ENCODE measurements around the gene MB. TPM values are rescaled to one million over a fixed set of nuclear protein-coding genes. Genes with fewer than 3 reads are reported as not detected.

The MB gene
- total RNA-seq, 2 donors from 2014 or later: 2.3 TPM; not detected in 1

- DNase-seq (ENCODE audit: low spot score): no peak
- intact Hi-C loops (cut with DNase I): no loop called here
Measured at GRCh38 chr22:35605369-35605680, 11.8 kb downstream of the MB start.

DNA sequence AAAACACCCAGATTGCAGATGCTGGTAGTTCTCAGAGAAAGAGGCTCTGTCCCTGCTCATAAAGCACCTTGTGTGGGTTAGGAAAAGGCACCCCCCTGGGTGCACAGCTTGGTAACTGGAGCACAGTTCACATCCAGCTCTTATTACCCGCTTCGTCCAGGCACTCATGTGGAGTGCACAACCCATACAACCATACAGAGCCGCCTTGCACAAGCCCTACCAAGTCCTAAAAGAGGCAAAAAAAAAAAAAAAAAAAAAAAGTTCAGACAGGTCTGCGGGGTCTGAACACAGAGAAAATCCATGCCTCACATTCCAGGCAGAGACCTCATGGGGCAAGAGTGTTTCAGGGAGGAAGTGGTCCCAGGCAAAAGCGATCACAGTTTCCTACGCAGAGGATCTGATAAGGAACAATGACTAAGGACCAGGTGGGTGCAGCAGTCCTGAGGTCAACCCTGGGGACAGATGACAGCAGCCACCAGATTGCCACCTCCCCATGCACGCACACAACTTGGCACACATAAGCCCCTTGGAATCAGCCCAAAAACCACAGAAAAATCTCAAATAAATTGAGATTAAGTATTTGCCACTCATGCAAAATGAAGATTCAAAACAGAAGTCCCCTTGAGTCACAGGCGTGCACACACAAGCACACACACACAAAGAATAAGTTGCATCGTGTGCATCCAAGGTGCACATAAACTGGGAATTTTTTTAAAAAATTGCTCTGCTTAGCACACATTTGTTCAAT, 12.3 kb downstream of the MB start:
- no peak for DNase-seq (ENCODE audit: low spot score)

DNA sequence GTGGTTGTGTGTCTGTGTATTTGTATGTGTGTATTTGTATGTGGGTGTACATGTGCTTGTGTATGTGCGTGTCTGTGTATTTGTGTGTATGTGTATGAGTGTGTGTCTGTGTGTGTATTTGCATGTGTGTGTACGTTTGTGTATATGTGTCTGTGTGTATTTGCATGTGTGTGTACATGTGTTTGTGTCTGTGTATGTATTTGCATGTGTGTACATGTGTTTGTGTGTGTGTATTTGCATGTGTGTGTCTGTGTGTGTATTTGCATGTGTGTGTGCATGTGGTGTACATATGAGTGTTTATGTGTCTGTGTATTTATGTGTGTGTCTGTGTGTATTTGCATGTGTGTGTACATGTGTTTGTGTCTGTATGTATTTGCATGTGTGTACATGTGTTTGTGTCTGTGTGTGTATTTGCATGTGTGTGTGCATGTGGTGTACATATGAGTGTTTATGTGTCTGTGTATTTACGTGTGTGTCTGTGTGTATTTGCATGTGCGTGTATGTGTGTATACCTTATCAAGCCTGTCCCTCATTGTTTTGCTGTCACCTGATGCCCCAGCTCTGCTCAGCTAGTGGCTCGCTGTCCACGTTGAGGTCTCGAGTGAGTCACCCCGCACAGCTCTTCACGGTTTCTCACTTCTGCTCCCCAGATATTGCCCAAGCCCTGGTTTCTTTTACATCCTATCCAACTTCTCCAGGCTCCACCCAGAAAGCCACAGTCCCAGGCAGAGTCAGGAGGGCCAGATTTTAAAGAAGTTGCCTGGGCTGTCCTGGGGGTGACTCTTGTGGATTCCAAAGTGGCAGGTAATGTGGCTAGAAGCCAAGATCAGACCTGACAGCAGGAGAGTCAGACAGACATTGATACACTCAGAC, 15.2 kb downstream of the MB start:
- no peak for DNase-seq (ENCODE audit: low spot score)

More for the DNA sequence above, 12.3 kb downstream of the MB start:
- intact Hi-C loops (cut with DNase I): no loop called here

DNA sequence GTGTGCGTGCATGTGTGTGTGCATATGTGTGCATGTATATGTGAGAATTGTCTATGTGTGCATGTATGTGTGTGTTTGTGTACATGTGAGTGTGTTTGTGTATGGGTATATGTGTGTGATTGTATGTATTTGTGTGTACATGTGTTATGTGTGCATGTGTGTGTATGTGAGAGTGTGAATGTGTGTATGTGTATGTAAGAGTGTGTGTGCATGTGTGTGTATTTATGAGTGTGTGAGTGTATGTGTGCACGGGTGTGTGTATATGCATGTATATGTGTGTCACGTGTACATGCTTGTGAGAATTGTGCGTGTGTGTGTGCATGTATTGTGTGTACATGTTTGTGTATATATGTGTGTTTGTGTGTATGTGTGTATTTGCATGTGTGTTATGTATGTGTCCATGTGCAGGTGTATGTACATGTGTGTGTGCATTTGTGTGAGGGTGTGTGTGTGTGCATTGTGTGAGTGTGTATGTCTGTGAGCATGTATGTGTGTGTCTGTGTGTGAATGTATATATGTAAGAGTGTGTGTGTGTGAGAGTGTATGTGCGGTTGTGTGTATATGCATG, 16.0 kb downstream of the MB start:
- intact Hi-C loops (cut with DNase I): no loop called here
- DNase-seq (ENCODE audit: low spot score): no peak

More for the DNA sequence above, 15.2 kb downstream of the MB start:
- intact Hi-C loops (cut with DNase I): no loop called here

GRCh38 chr22:35600476-35600875, 16.7 kb downstream of the MB start:
- intact Hi-C loops (cut with DNase I): loop anchor here in 1 of 2 donors (1.0 kb wide), 1 partner anchor 38 kb away; no protein-coding TSS in a partner anchor
- no peak for DNase-seq (ENCODE audit: low spot score)

DNA sequence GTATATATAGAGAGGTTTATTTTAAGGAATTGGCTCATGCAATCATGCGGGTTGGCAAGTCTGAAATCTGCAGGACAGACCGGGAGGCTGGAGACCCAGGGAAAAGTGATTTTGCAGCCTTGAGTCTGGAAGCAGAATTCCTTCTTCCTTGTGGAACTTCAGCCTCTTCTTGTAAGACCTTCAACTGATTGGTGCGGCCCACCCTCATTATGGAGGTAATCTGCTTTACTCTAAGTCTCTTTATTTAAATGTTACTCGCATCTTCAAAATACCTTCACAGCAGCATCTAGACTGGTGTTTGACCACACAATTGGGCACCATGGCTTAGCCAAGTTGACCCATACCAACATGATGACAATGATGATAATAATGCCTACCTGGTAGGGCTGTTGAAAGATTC, 17.8 kb downstream of the MB start:
- no peak for DNase-seq (ENCODE audit: low spot score)
- intact Hi-C loops (cut with DNase I): no loop called here

DNA sequence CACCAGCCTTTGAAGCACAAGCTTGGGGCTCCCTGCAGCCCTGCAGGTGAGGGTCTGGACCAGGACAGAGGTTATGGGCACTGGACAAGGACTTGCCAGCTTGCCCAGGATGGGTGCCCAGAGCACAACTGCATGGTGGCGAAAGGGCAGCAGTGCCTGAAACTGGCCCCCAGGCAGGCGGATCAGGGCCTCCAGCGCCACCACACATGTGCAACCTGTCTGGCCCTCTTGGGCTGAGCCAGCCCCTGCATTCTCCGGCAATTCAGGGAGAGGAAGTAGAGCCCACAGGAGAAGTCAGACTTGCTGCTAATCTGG, 18.8 kb downstream of the MB start:
- DNase-seq (ENCODE audit: low spot score): no peak
- intact Hi-C loops (cut with DNase I): no loop called here

- no peak for DNase-seq (ENCODE audit: low spot score)
Measured at GRCh38 chr22:35597692-35598395, 19.3 kb downstream of the MB start.

GRCh38 chr22:35596821-35597220, 20.3 kb downstream of the MB start:
- intact Hi-C loops (cut with DNase I): no loop called here
- DNase-seq (ENCODE audit: low spot score): peak; percentile 43

More at GRCh38 chr22:35597692-35598395, 19.3 kb downstream of the MB start:
- intact Hi-C loops (cut with DNase I): no loop called here

DNA sequence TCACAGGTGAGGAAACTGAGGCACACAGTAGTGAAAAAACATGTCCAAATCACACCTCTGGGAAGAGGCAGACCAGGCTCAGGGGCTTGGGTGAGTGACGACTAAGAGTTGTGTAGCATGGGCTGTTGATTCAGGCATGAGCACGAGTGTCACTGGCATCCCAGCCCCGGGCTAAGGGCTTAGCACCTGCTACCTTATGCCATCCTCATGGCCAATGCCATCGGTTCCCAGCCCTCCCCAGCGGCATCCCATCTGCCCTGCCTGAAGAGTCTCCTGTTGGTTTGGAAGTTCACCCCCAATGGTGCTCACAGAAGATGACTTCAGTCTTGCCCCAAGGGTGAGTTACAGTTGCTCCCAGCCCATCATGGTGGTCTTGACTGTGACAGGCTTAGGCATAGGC, 22.4 kb downstream of the MB start:
- no peak for DNase-seq (ENCODE audit: low spot score)
- intact Hi-C loops (cut with DNase I): no loop called here

DNA sequence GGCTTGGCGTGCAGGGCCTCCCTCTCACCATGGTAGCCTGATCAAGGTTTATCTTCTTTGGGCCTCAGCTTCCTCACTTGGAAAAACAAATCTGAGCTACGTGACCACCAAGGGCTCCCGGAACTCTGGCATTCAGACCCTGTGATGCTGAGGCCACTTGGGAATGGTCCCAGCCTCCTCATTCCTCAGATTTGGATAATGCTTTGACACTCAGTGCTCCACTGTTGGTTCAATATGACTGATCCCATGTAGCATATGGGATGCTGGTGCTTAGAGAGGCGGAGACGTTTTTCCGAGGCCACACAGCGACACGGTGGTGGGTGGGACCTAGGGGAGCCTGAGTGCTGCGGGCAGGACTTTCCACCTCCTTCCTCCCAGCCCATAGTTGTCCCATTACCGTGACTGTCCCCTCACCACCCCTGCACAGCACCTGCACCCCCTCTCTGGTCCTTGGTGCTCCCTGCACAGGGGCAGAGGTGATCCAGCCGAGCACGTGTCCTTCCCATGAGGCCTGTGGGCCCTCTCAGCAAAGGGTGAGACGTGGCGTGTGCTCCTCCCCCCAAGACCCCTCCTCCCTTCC, 23.1 kb downstream of the MB start:
- intact Hi-C loops (cut with DNase I): no loop called here

DNA sequence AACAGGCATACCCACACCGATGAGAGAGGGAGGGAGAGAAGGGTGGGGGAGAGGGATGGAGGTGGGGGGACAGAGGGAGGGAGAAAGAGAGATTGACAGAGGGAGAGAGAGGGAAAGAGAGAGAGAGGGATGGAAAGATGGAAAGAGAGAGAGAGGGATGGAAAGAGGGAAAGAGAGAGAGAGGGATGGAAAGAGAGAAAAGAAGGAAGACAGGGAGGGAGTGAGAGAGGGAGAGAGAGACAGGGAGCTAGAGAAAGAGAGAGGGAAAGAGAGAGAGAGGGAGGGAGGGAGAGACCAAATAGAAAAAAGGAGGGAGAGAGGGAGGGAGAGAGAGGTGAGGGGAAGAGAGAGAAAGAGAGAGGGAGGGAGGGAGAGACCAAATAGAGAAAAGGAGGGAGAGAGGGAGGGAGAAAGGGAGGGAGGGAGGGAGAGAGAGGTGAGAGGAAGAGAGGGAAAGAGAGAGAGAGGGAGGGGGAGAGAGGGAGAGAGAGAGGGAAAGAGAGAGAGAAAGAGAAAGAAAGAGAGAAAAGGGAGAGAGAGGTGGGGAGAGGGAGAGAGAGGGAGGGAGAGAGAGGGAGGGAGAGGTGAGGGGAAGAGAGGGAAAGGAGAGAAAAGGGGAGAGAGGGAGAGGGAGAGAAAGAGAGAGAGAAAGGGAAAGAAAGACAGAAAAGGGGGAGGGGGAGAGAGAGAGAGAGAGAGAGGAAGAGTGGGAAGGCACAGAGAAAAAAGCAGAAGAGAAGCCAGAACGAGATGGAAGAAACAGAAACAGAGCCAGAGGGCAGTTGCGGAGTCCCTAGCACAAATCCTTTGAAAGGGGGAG, 23.8 kb downstream of the MB start:
- DNase-seq (ENCODE audit: low spot score): no peak
- intact Hi-C loops (cut with DNase I): no loop called here

More for the DNA sequence above, 23.1 kb downstream of the MB start:
- no peak for DNase-seq (ENCODE audit: low spot score)

- no peak for DNase-seq (ENCODE audit: low spot score)
- intact Hi-C loops (cut with DNase I): no loop called here
Measured at GRCh38 chr22:35592418-35592967, 24.6 kb downstream of the MB start.

- DNase-seq (ENCODE audit: low spot score): no peak
- intact Hi-C loops (cut with DNase I): no loop called here
Measured at GRCh38 chr22:35591714-35592417, 25.3 kb downstream of the MB start.

DNA sequence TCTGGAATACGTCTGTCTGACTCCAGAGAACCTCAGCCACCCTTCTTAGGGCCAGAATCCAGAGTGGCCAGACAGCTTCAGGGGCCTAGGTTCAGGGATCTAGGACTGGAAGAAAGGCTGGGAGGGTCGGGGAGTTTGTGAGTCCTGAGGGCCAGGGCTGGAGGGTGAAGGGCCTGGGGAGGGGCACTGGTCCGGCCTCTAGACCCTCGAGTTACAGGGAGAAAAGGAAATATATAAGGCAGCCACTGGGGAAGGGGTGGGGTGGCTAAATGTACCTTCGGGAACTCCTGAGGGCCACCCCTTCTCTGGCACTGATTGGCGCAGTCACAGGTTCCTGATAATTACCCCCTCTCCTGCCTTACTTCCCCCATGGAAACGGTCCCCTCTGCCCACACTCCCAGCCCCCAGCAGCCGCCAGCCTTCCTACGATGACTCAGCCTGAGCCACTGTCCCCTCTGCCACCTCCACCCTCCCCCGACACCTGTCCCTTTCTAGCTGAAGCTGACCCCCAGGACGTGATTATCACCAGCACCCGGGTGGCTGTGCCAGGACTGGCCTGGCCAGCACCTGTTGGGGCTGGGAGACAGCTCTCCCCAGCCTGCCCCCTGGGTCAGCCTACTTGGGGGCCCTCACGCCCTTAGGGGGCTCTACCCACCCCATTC, 26.4 kb downstream of the MB start:
- intact Hi-C loops (cut with DNase I): no loop called here
- no peak for DNase-seq (ENCODE audit: low spot score)

- intact Hi-C loops (cut with DNase I): loop anchor here in 1 of 2 donors (5.0 to 10.0 kb wide), 2 partner anchors 157 to 235 kb away; no protein-coding TSS in a partner anchor
- DNase-seq (ENCODE audit: low spot score): no peak
Measured at GRCh38 chr22:35589756-35590093, 27.4 kb downstream of the MB start.

GRCh38 chr22:35589071-35589755, 27.9 kb downstream of the MB start:
- intact Hi-C loops (cut with DNase I): loop anchor here in 1 of 2 donors (5.0 to 10.0 kb wide), 2 partner anchors 157 to 234 kb away; no protein-coding TSS in a partner anchor
- DNase-seq (ENCODE audit: low spot score): peak; percentile 90

Data from posterior vena cava (tissue), 2 donors.